IMR-90 (cell line): ENCODE data around the gene ANKRD9.

Source experiments
- BHLHE40 ChIP-seq: fragments of 150-350 bp; IDR thresholded peaks from 2 replicates; pipeline ENCODE4 v1.6.1; 2016; ENCODE audit warnings: mild to moderate bottlenecking, low read depth, low read length
- CEBPB ChIP-seq: IDR thresholded peaks from 2 replicates; pipeline ENCODE4 v1.6.1; 2012; ENCODE audit warnings: low read depth, low read length, improper control_type of control experiment
- CTCF ChIP-seq: conservative IDR thresholded peaks from 2 replicates; pipeline ENCODE4 v1.5.1; 2012; ENCODE audit warnings: mild to moderate bottlenecking, low read depth, low read length, improper control_type of control experiment
- MAZ ChIP-seq: IDR thresholded peaks from 2 replicates; pipeline ENCODE4 v1.6.1; 2012; ENCODE audit warnings: low read depth, mild to moderate bottlenecking, low read length, improper control_type of control experiment, moderate library complexity, borderline replicate concordance
- MXI1 ChIP-seq: IDR thresholded peaks from 2 replicates; pipeline ENCODE4 v1.6.1; 2012; ENCODE audit warnings: low read depth, mild to moderate bottlenecking, low read length, moderate library complexity, borderline replicate concordance
- POLR2A ChIP-seq: IDR thresholded peaks from 2 replicates; pipeline ENCODE4 v1.6.1; 2012; ENCODE audit warnings: mild to moderate bottlenecking, low read depth, low read length
- RAD21 ChIP-seq: IDR thresholded peaks from 2 replicates; pipeline ENCODE4 v1.6.1; 2012; ENCODE audit warnings: low read length, improper control_type of control experiment
- RCOR1 ChIP-seq: IDR thresholded peaks from 2 replicates; pipeline ENCODE4 v1.6.1; 2012; ENCODE audit warnings: mild to moderate bottlenecking, low read length, improper control_type of control experiment; ENCODE audit not compliant: insufficient replicate concordance
- SMC3 ChIP-seq: fragments of 150-350 bp; IDR thresholded peaks from 2 replicates; pipeline ENCODE4 v1.6.1; 2016; ENCODE audit warnings: low read depth, mild to moderate bottlenecking, antibody characterized with exemption, low read length, moderate library complexity
- USF2 ChIP-seq: fragments of 150-350 bp; IDR thresholded peaks from 2 replicates; pipeline ENCODE4 v1.6.1; 2017; ENCODE audit warnings: mild to moderate bottlenecking, antibody characterized with exemption, low read length, low read depth

GRCh38 chr14:102481791-102482238, 27.8 kb downstream of the ANKRD9 start:
- no peak for TF ChIP-seq CTCF
- no peak for TF ChIP-seq BHLHE40
- no peak for TF ChIP-seq MXI1
- no peak for TF ChIP-seq SMC3
- TF ChIP-seq POLR2A, result no peak
- no peak for TF ChIP-seq USF2
- no peak for TF ChIP-seq MAZ
- TF ChIP-seq CEBPB, result no peak
- no peak for TF ChIP-seq RAD21
- no peak for TF ChIP-seq RCOR1
